BJ (cell line): ENCODE data around the gene FXYD6. TPM values are rescaled to one million over a fixed set of nuclear protein-coding genes. Genes with fewer than 3 reads are reported as not detected.
A peak's percentile ranks its signal among the peaks of the same experiment; 100 is the strongest.
"Not testable (repeated sequence)": the region's sequence is repeated elsewhere in the genome, so short reads cannot be mapped to it uniquely, and the experiment has no call there.

Experiments used
- CTCF ChIA-PET: fragments of 350-600 bp; formaldehyde crosslinking; extraction: SDS; loops from one replicate; lab custom pipeline; 2021; ENCODE audit warnings: antibody characterized with exemption, inconsistent platforms; lab: Yijun Ruan, JAX
- POLR2A ChIA-PET: fragments of 300-600 bp; sonication (Branson Sonifier 250); formaldehyde crosslinking; extraction: SDS; loops from one replicate; lab custom pipeline; 2021; ENCODE audit warnings: antibody characterized with exemption; lab: Charles Lee
- DNase-seq: peaks from one replicate; pipeline ENCODE4 v3.0.0-alpha.2; 2011; ENCODE audit warnings: low read depth
- H3K27me3 ChIP-seq: 2 replicates; pipeline ENCODE4 v1.6.0; 2011; ENCODE audit warnings: low read length; ENCODE audit not compliant: control insufficient read depth, insufficient read depth
- H3K36me3 ChIP-seq: 2 replicates; pipeline ENCODE4 v1.5.1; 2011; ENCODE audit warnings: low read length; ENCODE audit not compliant: control insufficient read depth, insufficient read depth
- H3K4me3 ChIP-seq: 2 replicates; pipeline ENCODE4 v1.5.1; 2011; ENCODE audit warnings: low read depth, mild to moderate bottlenecking, control low read depth, low read length
- polyA plus RNA-seq: library from polyadenylated mRNA; depleted of rRNA; stranded (reverse); fragments of >200 nt; gene quantifications from 2 replicates; pipeline ENCODE4 v1.2.3, GENCODE V29; 2011
- TF ChIP-seq, protein P1 (sequence below): IDR thresholded peaks from 2 replicates; pipeline ENCODE4 v1.5.1; 2011; ENCODE audit warnings: low read depth, mild to moderate bottlenecking, control low read depth, inconsistent platforms, low read length, moderate library complexity; ENCODE audit not compliant: insufficient read depth

FXYD6 gene
- polyA plus RNA-seq, 1 experiment: not detected

DNA sequence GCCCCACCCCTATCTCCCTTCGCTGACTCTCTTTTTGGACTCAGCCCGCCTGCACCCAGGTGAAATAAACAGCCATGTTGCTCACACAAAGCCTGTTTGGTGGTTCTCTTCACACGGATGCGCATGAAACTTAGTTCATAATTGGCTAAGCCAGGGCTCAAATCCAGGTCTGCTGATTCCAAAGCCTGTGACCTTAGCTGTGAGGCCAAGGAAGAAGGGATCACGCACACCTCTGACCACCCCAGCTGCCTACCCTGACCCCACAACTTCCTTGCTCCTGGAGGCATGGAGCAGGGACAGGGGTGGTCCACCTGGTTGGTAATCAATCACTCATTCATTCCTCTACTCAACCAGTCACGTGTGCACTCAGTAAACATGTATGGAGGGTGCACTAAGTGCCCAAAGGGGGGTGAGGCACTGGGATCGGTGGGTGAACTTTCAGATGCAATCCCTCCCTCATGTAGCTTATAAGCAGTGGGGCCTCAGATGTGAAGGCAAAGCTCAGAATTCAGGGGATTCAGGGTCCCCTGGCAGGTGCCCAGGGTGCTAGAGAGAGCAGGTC, 62.2 kb downstream of the FXYD6 start:
- CTCF ChIA-PET: interaction anchor here (1.8 to 6.0 kb wide), 4 partner anchors 20 to 388 kb away, joined by 6 to 52 read pairs (median 38); no protein-coding TSS in a partner anchor
- Histone ChIP-seq H3K4me3 (no peak overlapping the region), H3K27me3 (peaks cover under 1% of the 10 kb centered on the region; the same call in 1 of the 2 replicates), H3K36me3 (no peaks in the 10 kb centered on the region)
- DNase-seq: no peak
- POLR2A ChIA-PET: interaction anchor here (0.6 kb wide), 1 partner anchor 149 kb away, joined by 4 read pairs; no protein-coding TSS in a partner anchor
- TF ChIP-seq, protein P1, sequence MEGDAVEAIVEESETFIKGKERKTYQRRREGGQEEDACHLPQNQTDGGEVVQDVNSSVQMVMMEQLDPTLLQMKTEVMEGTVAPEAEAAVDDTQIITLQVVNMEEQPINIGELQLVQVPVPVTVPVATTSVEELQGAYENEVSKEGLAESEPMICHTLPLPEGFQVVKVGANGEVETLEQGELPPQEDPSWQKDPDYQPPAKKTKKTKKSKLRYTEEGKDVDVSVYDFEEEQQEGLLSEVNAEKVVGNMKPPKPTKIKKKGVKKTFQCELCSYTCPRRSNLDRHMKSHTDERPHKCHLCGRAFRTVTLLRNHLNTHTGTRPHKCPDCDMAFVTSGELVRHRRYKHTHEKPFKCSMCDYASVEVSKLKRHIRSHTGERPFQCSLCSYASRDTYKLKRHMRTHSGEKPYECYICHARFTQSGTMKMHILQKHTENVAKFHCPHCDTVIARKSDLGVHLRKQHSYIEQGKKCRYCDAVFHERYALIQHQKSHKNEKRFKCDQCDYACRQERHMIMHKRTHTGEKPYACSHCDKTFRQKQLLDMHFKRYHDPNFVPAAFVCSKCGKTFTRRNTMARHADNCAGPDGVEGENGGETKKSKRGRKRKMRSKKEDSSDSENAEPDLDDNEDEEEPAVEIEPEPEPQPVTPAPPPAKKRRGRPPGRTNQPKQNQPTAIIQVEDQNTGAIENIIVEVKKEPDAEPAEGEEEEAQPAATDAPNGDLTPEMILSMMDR: no peak

DNA sequence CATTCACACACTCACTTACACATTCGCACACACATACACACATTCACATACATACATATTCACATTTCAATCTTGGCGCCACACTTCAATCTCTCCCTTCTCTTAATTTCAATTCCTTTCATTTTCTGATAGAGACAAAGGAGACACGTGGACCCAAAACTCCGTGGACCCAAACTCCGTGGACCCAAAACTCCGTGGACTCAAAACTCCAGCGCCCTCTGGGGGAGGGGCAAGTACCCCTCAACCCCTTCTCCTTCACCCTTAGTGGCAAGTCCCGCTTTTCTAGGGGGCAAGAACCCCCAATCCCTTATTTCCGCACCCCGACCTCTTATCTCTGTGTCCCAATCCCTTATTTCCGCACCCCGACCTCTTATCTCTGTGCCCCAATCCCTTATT, 66.4 kb downstream of the FXYD6 start:
- CTCF ChIA-PET: interaction anchor here (2.9 to 8.1 kb wide), 7 partner anchors 8 to 383 kb away, joined by 18 to 155 read pairs (median 34); partner anchors contain the start of gene FXYD2
- H3K27me3 ChIP-seq, DNase-seq, H3K4me3 ChIP-seq, H3K36me3 ChIP-seq, POLR2A ChIA-PET: not testable (repeated sequence)

DNA sequence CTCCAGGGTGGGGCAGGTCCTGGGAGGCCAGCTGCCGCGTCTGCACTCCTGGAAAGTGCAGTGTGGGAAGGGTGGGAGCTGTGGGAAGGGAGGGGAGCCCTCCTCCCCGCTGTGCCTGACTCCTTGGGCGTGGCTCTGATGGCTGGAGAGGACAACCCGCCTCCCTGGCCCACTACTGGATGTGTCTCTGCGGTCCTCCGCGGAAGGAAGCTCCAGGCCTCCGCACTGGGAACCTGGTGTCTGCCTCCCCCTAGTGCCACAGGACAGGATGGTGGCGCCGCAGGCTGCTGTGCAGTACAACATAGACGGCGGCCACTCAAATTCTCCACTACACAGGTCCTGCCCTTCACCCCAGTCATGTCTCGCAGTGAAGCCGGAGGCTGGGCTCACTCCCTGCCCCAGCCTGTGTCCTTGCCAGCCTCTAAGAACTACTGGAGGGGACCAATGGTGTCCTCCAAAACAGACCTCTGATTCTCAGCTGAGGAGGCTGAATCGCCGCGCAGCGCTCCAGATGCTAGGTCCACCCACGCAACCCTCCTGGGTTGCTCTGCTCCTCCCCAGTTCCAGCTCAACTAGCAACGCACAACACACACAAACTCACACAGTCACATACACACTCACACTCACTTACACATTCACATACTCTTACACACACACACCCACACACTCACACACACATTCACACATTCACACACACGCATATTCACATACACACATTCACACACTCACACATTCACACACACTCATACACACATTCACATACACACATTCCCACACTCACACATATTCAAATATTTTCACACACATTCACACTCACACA, 67.0 kb downstream of the FXYD6 start:
- ChIA-PET POLR2A (no interaction called here), CTCF (interaction anchor here (0.5 to 8.1 kb wide), 11 partner anchors 8 to 383 kb away, joined by 3 to 155 read pairs (median 26); partner anchors contain the start of gene FXYD2)
- no peak for DNase-seq
- TF ChIP-seq, protein P1: peak; percentile 48
- Histone ChIP-seq H3K4me3 (no peak overlapping the region), H3K27me3 (peaks cover 2% of the 10 kb centered on the region), H3K36me3 (no peaks in the 10 kb centered on the region)

DNA sequence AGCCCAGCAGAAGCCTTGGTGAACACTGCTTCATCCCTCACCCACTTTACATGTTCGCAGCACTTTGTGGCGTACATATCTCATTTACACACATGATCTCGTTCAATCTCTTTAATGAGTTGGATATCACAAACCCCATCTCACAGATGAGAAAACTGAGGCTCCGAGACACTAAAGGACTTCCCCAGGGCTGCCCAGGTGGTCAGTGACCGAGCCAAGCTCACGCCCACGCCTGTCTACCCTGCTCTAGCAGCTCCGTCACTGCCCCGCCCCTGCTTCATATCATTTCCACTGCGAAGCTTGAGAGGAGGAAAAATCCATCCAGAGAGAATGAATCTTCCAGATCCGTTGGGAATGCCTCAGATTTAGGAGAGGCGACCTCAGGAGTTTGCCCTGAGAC, 67.7 kb downstream of the FXYD6 start:
- ChIA-PET POLR2A (no interaction called here), CTCF (interaction anchor here (0.7 to 8.1 kb wide), 14 partner anchors 9 to 382 kb away, joined by 3 to 155 read pairs (median 16); partner anchors contain the start of gene FXYD2)
- H3K4me3 ChIP-seq: no peak overlapping the region
- TF ChIP-seq, protein P1: no peak
- H3K27me3 ChIP-seq: peaks cover 2% of the 10 kb centered on the region
- no peaks in the 10 kb centered on the region for H3K36me3 ChIP-seq
- no peak for DNase-seq

DNA sequence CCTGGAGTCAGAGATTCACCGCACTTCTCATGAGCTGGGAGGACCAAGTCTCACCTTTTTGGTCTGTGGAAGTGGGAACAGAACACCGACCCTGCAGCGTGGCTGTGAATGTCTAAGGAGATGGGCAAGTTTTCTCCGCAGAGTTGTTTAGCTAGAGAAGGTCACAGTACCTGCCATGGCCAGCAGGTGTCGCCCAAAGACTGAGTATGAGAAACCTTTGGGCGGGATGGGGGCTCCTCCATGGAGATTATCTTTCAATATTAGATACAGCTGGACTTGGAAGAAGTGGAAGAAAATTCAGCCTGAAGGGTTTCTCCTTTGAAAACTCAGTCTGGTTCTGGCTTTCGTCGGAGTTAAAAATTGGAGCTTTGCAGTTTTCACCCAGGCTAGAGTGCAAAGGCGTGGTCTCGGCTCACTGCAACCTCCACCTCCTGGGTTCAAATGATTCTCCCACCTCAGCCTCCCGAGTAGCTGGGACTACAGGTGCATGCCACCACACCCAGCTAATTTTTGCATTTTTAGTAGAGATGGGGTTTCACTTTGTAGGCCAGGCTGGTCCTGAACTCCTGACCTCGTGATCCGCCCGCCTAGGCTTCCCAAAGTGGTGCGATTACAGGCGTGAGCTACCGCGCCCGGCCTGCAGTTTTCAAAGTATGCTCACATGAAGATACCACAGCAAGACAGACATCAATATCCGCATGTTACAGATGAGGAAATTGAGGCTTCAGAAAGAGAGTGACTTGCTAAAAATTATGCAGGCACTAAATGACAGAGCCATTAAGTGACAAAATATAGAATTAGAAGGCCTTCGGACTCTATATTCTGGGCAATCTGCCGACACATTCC, 68.8 kb downstream of the FXYD6 start:
- TF ChIP-seq, protein P1: peak; percentile 89
- ChIA-PET POLR2A (interaction anchor here (0.5 kb wide), 1 partner anchor 436 kb away, joined by 16 read pairs; no protein-coding TSS in a partner anchor), CTCF (interaction anchor here (0.6 to 8.1 kb wide), 33 partner anchors 8 to 569 kb away, joined by 3 to 155 read pairs (median 5); partner anchors contain the start of gene FXYD2)
- no peak for DNase-seq
- H3K36me3 ChIP-seq: no peaks in the 10 kb centered on the region
- no peak overlapping the region for H3K4me3 ChIP-seq
- H3K27me3 ChIP-seq: peaks cover 2% of the 10 kb centered on the region
